WTC11 (cell line): Measurements from ENCODE around the gene KIAA0232. TPM values are rescaled to one million over a fixed set of nuclear protein-coding genes. Genes with fewer than 3 reads are reported as not detected.

Experiments
- ATAC-seq: fragments of 200-7000 bp; cut with Tn5 transposase; 2 replicates; pipeline ENCODE4 v1.10.0; 2021; ENCODE audit warnings: mild to moderate bottlenecking, moderate library complexity
- CTCF ChIA-PET: fragments of 300-600 bp; sonication (Branson Sonifier 250); formaldehyde crosslinking; loops from one replicate; lab custom pipeline; 2021; ENCODE audit warnings: antibody characterized with exemption; lab: Charles Lee
- POLR2A ChIA-PET: fragments of 350-600 bp; sonication (Branson Sonifier 250); formaldehyde crosslinking; loops from one replicate; lab custom pipeline; 2021; ENCODE audit warnings: antibody characterized with exemption; lab: Charles Lee
- DNase-seq: peaks from one replicate; pipeline ENCODE4 v3.0.0; 2021; ENCODE audit warnings: low spot score
- H3K27ac Mint-ChIP-seq: 2 replicates; pipeline ENCODE4 v1.8.0; 2021; ENCODE audit warnings: mixed read lengths
- H3K27me3 Mint-ChIP-seq: 2 replicates; pipeline ENCODE4 v1.8.0; 2021; ENCODE audit warnings: low read depth, mild to moderate bottlenecking, moderate library complexity, mixed read lengths
- H3K36me3 Mint-ChIP-seq: 2 replicates; pipeline ENCODE4 v1.8.0; 2021; ENCODE audit warnings: mixed read lengths
- H3K4me1 Mint-ChIP-seq: 2 replicates; pipeline ENCODE4 v1.8.0; 2022; ENCODE audit warnings: mixed read lengths
- H3K4me3 Mint-ChIP-seq: 2 replicates; pipeline ENCODE4 v1.8.0; 2021; ENCODE audit warnings: mild to moderate bottlenecking, moderate library complexity, mixed read lengths
- H3K9me3 Mint-ChIP-seq: 2 replicates; pipeline ENCODE4 v1.8.0; 2021; ENCODE audit warnings: mixed read lengths
- ATF2 ChIP-seq: sonication (generic); formaldehyde crosslinking; IDR thresholded peaks from 2 replicates; pipeline ENCODE4 v1.8.1; 2022; ENCODE audit warnings: low read depth, missing genetic modification reagents, borderline replicate concordance
- CBFB ChIP-seq: sonication (generic); formaldehyde crosslinking; IDR thresholded peaks from 2 replicates; pipeline ENCODE4 v1.8.1; 2022; ENCODE audit warnings: mild to moderate bottlenecking, low read depth, missing genetic modification reagents
- ETV6 ChIP-seq: sonication (generic); formaldehyde crosslinking; IDR thresholded peaks from 2 replicates; pipeline ENCODE4 v1.8.1; 2022; ENCODE audit warnings: mild to moderate bottlenecking, missing genetic modification reagents
- FOXP4 ChIP-seq: sonication (generic); formaldehyde crosslinking; IDR thresholded peaks from 2 replicates; pipeline ENCODE4 v1.8.0; 2022; ENCODE audit warnings: mild to moderate bottlenecking, missing genetic modification reagents
- GABPB1 ChIP-seq: sonication (generic); formaldehyde crosslinking; IDR thresholded peaks from 2 replicates; pipeline ENCODE4 v1.8.1; 2023; ENCODE audit warnings: mild to moderate bottlenecking, missing genetic modification reagents
- HMGXB4 ChIP-seq: sonication (generic); formaldehyde crosslinking; IDR thresholded peaks from 2 replicates; pipeline ENCODE4 v1.8.1; 2023; ENCODE audit warnings: mild to moderate bottlenecking, moderate library complexity, missing genetic modification reagents
- MAX ChIP-seq: sonication (generic); formaldehyde crosslinking; IDR thresholded peaks from 2 replicates; pipeline ENCODE4 v1.8.0; 2022; ENCODE audit warnings: mild to moderate bottlenecking, missing genetic modification reagents
- NFE2L1 ChIP-seq: sonication (generic); formaldehyde crosslinking; IDR thresholded peaks from 2 replicates; pipeline ENCODE4 v1.8.1; 2023; ENCODE audit warnings: missing genetic modification reagents
- NR1H2 ChIP-seq: sonication (generic); formaldehyde crosslinking; IDR thresholded peaks from 2 replicates; pipeline ENCODE4 v1.9.0; 2021; ENCODE audit warnings: mild to moderate bottlenecking, moderate library complexity, missing genetic modification reagents
- NR2C2 ChIP-seq: sonication (generic); formaldehyde crosslinking; IDR thresholded peaks from 2 replicates; pipeline ENCODE4 v1.8.0; 2022; ENCODE audit warnings: mild to moderate bottlenecking, missing genetic modification reagents
- SOX15 ChIP-seq: fragments of 250-450 bp; sonication (Bioruptor Pico); IDR thresholded peaks from 2 replicates; pipeline ENCODE4 v1.9.0; 2021; ENCODE audit warnings: mild to moderate bottlenecking
- STAT6 ChIP-seq: sonication (generic); formaldehyde crosslinking; conservative IDR thresholded peaks from 2 replicates; pipeline ENCODE4 v1.8.1; 2023; ENCODE audit warnings: mild to moderate bottlenecking, low read depth, missing genetic modification reagents, moderate library complexity
- TEAD1 ChIP-seq: sonication (generic); formaldehyde crosslinking; IDR thresholded peaks from 2 replicates; pipeline ENCODE4 v1.8.0; 2022; ENCODE audit warnings: mild to moderate bottlenecking, missing genetic modification reagents
- TEAD4 ChIP-seq: sonication (generic); formaldehyde crosslinking; IDR thresholded peaks from 2 replicates; pipeline ENCODE4 v1.8.0; 2022; ENCODE audit warnings: mild to moderate bottlenecking, missing genetic modification reagents
- ZNF121 ChIP-seq: sonication (generic); formaldehyde crosslinking; IDR thresholded peaks from 2 replicates; pipeline ENCODE4 v1.8.0; 2023; ENCODE audit warnings: missing genetic modification reagents
- ZNF263 ChIP-seq: sonication (generic); formaldehyde crosslinking; IDR thresholded peaks from 2 replicates; pipeline ENCODE4 v1.8.1; 2022; ENCODE audit warnings: low read depth, mild to moderate bottlenecking, moderate library complexity, missing genetic modification reagents
- ZNF317 ChIP-seq: sonication (generic); formaldehyde crosslinking; IDR thresholded peaks from 2 replicates; pipeline ENCODE4 v1.8.1; 2023; ENCODE audit warnings: low read depth, mild to moderate bottlenecking, moderate library complexity, missing genetic modification reagents, borderline replicate concordance
- ZNF423 ChIP-seq: fragments of 250-450 bp; sonication (Bioruptor Pico); IDR thresholded peaks from 2 replicates; pipeline ENCODE4 v2.1.2; 2022; ENCODE audit warnings: mild to moderate bottlenecking, moderate library complexity
- total RNA-seq: library from RNA; stranded (reverse); gene quantifications from 3 replicates; pipeline ENCODE4 v1.2.3, GENCODE V29; 2021
- TF ChIP-seq, protein P1 (sequence below): sonication (generic); formaldehyde crosslinking; IDR thresholded peaks from 2 replicates; pipeline ENCODE4 v1.8.1; 2022; ENCODE audit warnings: low read depth, mild to moderate bottlenecking, moderate library complexity, missing genetic modification reagents, borderline replicate concordance
- TF ChIP-seq, protein P2 (sequence below): fragments of 250-450 bp; sonication (Bioruptor Pico); IDR thresholded peaks from 2 replicates; pipeline ENCODE4 v1.8.0; 2021; ENCODE audit warnings: mild to moderate bottlenecking

The KIAA0232 gene
- total RNA-seq, 1 experiment from 2014 or later = 23.2 TPM

DNA sequence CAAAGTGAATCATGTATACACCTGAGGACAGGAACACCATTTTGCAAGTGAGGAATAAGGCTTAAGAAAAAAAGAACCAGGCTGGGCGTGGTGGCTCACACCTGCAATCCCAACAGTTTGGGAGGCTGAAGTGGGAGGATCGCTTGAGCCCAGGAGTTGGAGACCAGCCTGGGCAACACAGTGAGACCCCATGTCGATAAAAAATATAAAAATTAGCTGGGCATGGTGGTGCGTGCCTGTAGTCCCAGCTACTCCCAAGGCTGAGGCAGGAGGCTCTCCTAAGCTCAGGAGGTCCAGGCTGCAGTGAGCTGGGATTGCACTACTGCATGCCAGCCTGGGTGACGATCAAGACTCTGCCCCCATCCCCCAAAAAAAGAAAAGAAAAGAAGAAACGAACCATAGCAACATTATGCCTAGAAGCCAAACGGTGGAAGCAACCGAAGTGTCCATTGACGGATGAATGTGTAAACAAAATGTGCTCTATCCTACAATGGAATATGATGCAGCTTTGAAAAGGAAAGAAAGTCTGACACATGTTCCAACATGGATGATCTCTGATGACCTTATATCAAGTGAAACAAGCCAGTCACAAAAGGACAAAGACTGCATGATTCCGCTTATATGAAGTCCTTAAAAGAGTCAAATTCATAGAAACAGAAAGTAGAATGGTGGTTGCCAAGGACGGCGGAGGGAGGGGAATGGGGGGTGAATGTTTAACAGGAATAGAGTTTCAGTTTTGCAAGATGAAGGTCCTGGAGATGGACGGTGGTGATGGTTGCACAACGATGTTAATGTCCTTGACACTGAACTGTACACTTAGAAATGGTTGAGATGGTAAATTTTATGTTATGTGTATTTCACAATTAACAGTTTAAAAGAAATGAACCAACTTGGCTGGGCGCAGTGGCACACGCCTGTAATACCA lies 8.6 kb upstream of the KIAA0232 start:
- POLR2A ChIA-PET = no interaction called here
- ATAC-seq = no peak
- no peaks in the 10 kb centered on the region for H3K36me3 Mint-ChIP-seq
- H3K4me1 Mint-ChIP-seq = peaks cover 5% of the 10 kb centered on the region; the same call in 1 of the 2 replicates
- TF ChIP-seq, protein P1, sequence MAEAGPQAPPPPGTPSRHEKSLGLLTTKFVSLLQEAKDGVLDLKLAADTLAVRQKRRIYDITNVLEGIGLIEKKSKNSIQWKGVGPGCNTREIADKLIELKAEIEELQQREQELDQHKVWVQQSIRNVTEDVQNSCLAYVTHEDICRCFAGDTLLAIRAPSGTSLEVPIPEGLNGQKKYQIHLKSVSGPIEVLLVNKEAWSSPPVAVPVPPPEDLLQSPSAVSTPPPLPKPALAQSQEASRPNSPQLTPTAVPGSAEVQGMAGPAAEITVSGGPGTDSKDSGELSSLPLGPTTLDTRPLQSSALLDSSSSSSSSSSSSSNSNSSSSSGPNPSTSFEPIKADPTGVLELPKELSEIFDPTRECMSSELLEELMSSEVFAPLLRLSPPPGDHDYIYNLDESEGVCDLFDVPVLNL (CRISPR knock-in tag) = no peak
- 0 out of 2 replicates have a peak, but pooled peaks have one; percentile 4 for TF ChIP-seq ZNF121 (CRISPR knock-in tag)
- DNase-seq = no peak
- H3K27ac Mint-ChIP-seq = no peak overlapping the region; the same call in 1 of the 2 replicates
- no peaks in the 10 kb centered on the region for H3K9me3 Mint-ChIP-seq
- H3K27me3 Mint-ChIP-seq = no peaks in the 10 kb centered on the region; the same call in 1 of the 2 replicates
- CTCF ChIA-PET = interaction anchor here (0.5 to 2.0 kb wide), 2 partner anchors 100 to 173 kb away, joined by 3 to 6 read pairs; no protein-coding TSS in a partner anchor
- H3K4me3 Mint-ChIP-seq = no peak overlapping the region

DNA sequence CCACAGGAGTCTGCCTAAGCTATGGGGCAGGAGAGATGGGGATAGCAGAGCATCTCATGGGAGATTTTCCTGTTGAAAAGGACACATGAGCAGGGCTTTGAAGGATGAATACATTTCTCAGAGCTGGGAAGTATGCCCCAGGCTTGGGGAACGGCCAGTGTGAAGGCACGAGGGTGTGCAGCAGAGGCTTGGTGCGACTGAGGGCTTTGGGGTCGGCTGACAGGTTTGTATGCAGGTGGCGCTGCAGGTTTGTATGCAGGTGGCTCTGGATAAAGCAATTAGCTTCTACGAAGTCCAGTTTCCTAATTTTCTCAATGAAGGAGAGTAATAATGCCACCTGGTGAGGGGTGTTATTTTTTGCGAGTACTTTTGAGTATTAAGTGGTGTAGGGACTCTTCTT lies 6.8 kb upstream of the KIAA0232 start:
- ChIA-PET POLR2A (no interaction called here), CTCF (interaction anchor here (1.7 kb wide), 1 partner anchor 98 kb away, joined by 6 read pairs; no protein-coding TSS in a partner anchor)
- TF ChIP-seq ATF2 (CRISPR knock-in tag) = no peak
- TF ChIP-seq TEAD1 (CRISPR knock-in tag) = no peak
- no peak for TF ChIP-seq NR1H2 (CRISPR knock-in tag)
- no peak for TF ChIP-seq TEAD4 (CRISPR knock-in tag)
- TF ChIP-seq GABPB1 = no peak
- no peak for TF ChIP-seq HMGXB4 (CRISPR knock-in tag)
- TF ChIP-seq CBFB (CRISPR knock-in tag) = no peak
- TF ChIP-seq ZNF263 = no peak
- TF ChIP-seq, protein P2, sequence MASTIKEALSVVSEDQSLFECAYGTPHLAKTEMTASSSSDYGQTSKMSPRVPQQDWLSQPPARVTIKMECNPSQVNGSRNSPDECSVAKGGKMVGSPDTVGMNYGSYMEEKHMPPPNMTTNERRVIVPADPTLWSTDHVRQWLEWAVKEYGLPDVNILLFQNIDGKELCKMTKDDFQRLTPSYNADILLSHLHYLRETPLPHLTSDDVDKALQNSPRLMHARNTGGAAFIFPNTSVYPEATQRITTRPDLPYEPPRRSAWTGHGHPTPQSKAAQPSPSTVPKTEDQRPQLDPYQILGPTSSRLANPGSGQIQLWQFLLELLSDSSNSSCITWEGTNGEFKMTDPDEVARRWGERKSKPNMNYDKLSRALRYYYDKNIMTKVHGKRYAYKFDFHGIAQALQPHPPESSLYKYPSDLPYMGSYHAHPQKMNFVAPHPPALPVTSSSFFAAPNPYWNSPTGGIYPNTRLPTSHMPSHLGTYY (CRISPR knock-in tag) = no peak
- TF ChIP-seq ZNF423 (CRISPR knock-in tag) = no peak
- no peak for TF ChIP-seq STAT6
- no peak for TF ChIP-seq NR2C2
- no peak for TF ChIP-seq FOXP4 (CRISPR knock-in tag)
- TF ChIP-seq ZNF317 (CRISPR knock-in tag) = no peak
- TF ChIP-seq, protein P1 (CRISPR knock-in tag) = no peak
- no peak for TF ChIP-seq SOX15 (CRISPR knock-in tag)
- no peak for TF ChIP-seq MAX (CRISPR knock-in tag)
- no peak for TF ChIP-seq ETV6 (CRISPR knock-in tag)
- no peak for TF ChIP-seq NFE2L1 (CRISPR knock-in tag)
- Mint-ChIP-seq H3K36me3 (no peaks in the 10 kb centered on the region), H3K27ac (no peak overlapping the region), H3K4me1 (peaks cover 21% of the 10 kb centered on the region), H3K4me3 (no peak overlapping the region), H3K27me3 (no peaks in the 10 kb centered on the region; the same call in 1 of the 2 replicates), H3K9me3 (no peaks in the 10 kb centered on the region)
- ATAC-seq = no peak
- DNase-seq = no peak
